GM12891 (cell line): ENCODE measurements around the gene GNG13.
"Not testable (repeated sequence)": the region's sequence is repeated elsewhere in the genome, so short reads cannot be mapped to it uniquely, and the experiment has no call there.

Source experiments
- DNase-seq: peaks from one replicate; pipeline ENCODE4 v3.0.0; 2011; ENCODE audit warnings: low spot score; ENCODE audit not compliant: insufficient read length
- FAIRE-seq: peaks from 2 replicates; lab custom pipeline; 2011; peaks lifted over from hg19 to GRCh38; lab: Jason Lieb, UNC
- PAX5 ChIP-seq: IDR thresholded peaks from 2 replicates; pipeline ENCODE4 v1.6.1; 2011; ENCODE audit warnings: low read length, moderate library complexity, mild to moderate bottlenecking; ENCODE audit not compliant: insufficient read depth, severe bottlenecking
- POLR2A ChIP-seq: IDR thresholded peaks from 2 replicates; pipeline ENCODE4 v1.6.1; 2011; ENCODE audit warnings: low read depth, low read length, control low read depth
- POLR2AphosphoS5 ChIP-seq: IDR thresholded peaks from 2 replicates; pipeline ENCODE4 v1.6.1; 2011; ENCODE audit warnings: low read depth, low read length, control low read depth
- POU2F2 ChIP-seq: IDR thresholded peaks from 2 replicates; pipeline ENCODE4 v1.6.1; 2011; ENCODE audit warnings: low read depth, mild to moderate bottlenecking, control low read depth, low read length, moderate library complexity
- SPI1 ChIP-seq: IDR thresholded peaks from 2 replicates; pipeline ENCODE4 v1.6.1; 2011; ENCODE audit warnings: low read depth, low read length, control low read depth
- TAF1 ChIP-seq: IDR thresholded peaks from 2 replicates; pipeline ENCODE4 v1.6.1; 2011; ENCODE audit warnings: low read depth, low read length, control low read depth

Gene GNG13

GRCh38 chr16:763369-764183 lies 37.0 kb downstream of the GNG13 start:
- TF ChIP-seq POLR2AphosphoS5: no peak
- TF ChIP-seq POU2F2: no peak
- no peak for TF ChIP-seq SPI1
- TF ChIP-seq POLR2A: no peak
- no peak for TF ChIP-seq TAF1
- no peak for TF ChIP-seq PAX5
- FAIRE-seq: no peak
- no peak for DNase-seq

GRCh38 chr16:762595-763268 lies 37.8 kb downstream of the GNG13 start:
- TF ChIP-seq POLR2AphosphoS5: no peak
- TF ChIP-seq PAX5: no peak
- no peak for TF ChIP-seq TAF1
- DNase-seq (no peak), FAIRE-seq (no peak)

GRCh38 chr16:761625-762513 lies 38.7 kb downstream of the GNG13 start:
- DNase-seq (no peak), FAIRE-seq (no peak)
- TF ChIP-seq POLR2A (no peak), PAX5 (no peak), SPI1 (no peak), POU2F2 (no peak), TAF1 (no peak), POLR2AphosphoS5 (no peak)

- DNase-seq (no peak), FAIRE-seq (no peak)
- TF ChIP-seq POLR2AphosphoS5 (no peak), PAX5 (no peak), POLR2A (no peak), TAF1 (no peak), SPI1 (no peak), POU2F2 (no peak)
Observed at GRCh38 chr16:760545-761343, 39.8 kb downstream of the GNG13 start, which contains the start of gene MSLN. MSLN (plus strand) TSS chr16:760734; CDS start chr16:762681, 1,947 bp downstream.

GRCh38 chr16:760065-760464 lies 40.5 kb downstream of the GNG13 start:
- no peak for TF ChIP-seq TAF1
- TF ChIP-seq SPI1: no peak
- no peak for TF ChIP-seq POLR2A
- no peak for TF ChIP-seq POU2F2
- DNase-seq (no peak), FAIRE-seq (no peak)

GRCh38 chr16:759110-759910 lies 41.2 kb downstream of the GNG13 start:
- FAIRE-seq (no peak), DNase-seq (no peak)
- TF ChIP-seq POLR2A (no peak), TAF1 (no peak), POU2F2 (no peak), SPI1 (no peak), POLR2AphosphoS5 (no peak), PAX5 (no peak)

- no peak for DNase-seq
- TF ChIP-seq SPI1 (no peak), POLR2A (no peak), PAX5 (no peak), POU2F2 (no peak), POLR2AphosphoS5 (no peak), TAF1 (no peak)
- no peak for FAIRE-seq
Observed at GRCh38 chr16:756428-756827, 44.1 kb downstream of the GNG13 start.

GRCh38 chr16:754656-755055 lies 45.9 kb downstream of the GNG13 start:
- FAIRE-seq (no peak), DNase-seq (no peak)
- TF ChIP-seq POLR2AphosphoS5: no peak
- no peak for TF ChIP-seq POU2F2
- no peak for TF ChIP-seq POLR2A
- TF ChIP-seq PAX5: no peak
- TF ChIP-seq TAF1: no peak
- no peak for TF ChIP-seq SPI1

GRCh38 chr16:754121-754607 lies 46.4 kb downstream of the GNG13 start:
- DNase-seq, FAIRE-seq: not testable (repeated sequence)
